B cell (primary cell): ENCODE results near the gene KRT6C.

Experiments used
- EZH2 ChIP-seq: IDR thresholded peaks from 2 replicates; pipeline ENCODE4 v1.6.1; 2012; ENCODE audit warnings: borderline replicate concordance, low read depth, mild to moderate bottlenecking, moderate library complexity, low read length; ENCODE audit not compliant: insufficient read depth, poor library complexity, severe bottlenecking
- TF ChIP-seq, protein P1 (sequence below): fragments of 200-600 bp; IDR thresholded peaks from one replicate; pipeline ENCODE4 v1.8.0; 2022; ENCODE audit warnings: antibody characterized with exemption, mild to moderate bottlenecking

DNA sequence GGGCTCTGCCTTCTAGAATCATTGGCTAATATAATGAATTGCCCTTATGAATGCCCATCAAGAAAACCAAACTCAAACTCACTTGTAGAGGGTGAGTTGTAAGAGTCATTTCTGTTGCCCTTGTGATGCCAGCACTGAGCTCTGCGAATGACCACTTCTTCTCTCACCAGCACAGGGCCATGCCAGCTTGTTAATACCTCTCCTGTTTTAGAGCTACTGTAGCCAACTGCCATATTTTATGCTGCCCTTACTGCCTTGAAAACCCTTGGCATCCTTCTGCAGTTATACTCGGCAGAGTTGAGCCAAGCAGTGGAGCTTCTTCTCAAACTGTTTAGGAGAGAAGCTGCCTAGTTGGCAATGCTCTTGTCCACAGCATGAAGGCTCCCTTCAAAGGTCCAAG lies 47.6 kb downstream of the KRT6C start:
- TF ChIP-seq, protein P1, sequence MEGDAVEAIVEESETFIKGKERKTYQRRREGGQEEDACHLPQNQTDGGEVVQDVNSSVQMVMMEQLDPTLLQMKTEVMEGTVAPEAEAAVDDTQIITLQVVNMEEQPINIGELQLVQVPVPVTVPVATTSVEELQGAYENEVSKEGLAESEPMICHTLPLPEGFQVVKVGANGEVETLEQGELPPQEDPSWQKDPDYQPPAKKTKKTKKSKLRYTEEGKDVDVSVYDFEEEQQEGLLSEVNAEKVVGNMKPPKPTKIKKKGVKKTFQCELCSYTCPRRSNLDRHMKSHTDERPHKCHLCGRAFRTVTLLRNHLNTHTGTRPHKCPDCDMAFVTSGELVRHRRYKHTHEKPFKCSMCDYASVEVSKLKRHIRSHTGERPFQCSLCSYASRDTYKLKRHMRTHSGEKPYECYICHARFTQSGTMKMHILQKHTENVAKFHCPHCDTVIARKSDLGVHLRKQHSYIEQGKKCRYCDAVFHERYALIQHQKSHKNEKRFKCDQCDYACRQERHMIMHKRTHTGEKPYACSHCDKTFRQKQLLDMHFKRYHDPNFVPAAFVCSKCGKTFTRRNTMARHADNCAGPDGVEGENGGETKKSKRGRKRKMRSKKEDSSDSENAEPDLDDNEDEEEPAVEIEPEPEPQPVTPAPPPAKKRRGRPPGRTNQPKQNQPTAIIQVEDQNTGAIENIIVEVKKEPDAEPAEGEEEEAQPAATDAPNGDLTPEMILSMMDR = no peak
- no peak for TF ChIP-seq EZH2
